HG03108 (cell line): Measurements from ENCODE around the gene TMEM62.

ENCODE experiments used
- ATAC-seq: cut with Tn5 transposase; IDR thresholded peaks from one replicate; pipeline ENCODE4 v1.9.1; 2021; ENCODE audit warnings: moderate library complexity; ENCODE audit not compliant: unreplicated experiment

TMEM62 gene

GRCh38 chr15:43133430-43134156 lies at the start of gene TMEM62:
TSS of gene TMEM62 (plus strand) at chr15:43133586. CDS start at chr15:43133803, 217 bp downstream.
- peak; percentile 93 for ATAC-seq

GRCh38 chr15:43085921-43086320 lies 47.5 kb upstream of the TMEM62 start:
- ATAC-seq = no peak

- no peak for ATAC-seq
Observed at GRCh38 chr15:43086551-43086950, 46.8 kb upstream of the TMEM62 start.

GRCh38 chr15:43091859-43092258 lies 41.5 kb upstream of the TMEM62 start:
- ATAC-seq = no peak

- ATAC-seq = no peak
Observed at GRCh38 chr15:43093026-43093425, 40.4 kb upstream of the TMEM62 start.

GRCh38 chr15:43094416-43095030 lies 38.9 kb upstream of the TMEM62 start:
- ATAC-seq = no peak

GRCh38 chr15:43095243-43095642 lies 38.1 kb upstream of the TMEM62 start:
- ATAC-seq = no peak

GRCh38 chr15:43095708-43096347 lies 37.6 kb upstream of the TMEM62 start:
- no peak for ATAC-seq

GRCh38 chr15:43096411-43096810 lies 37.0 kb upstream of the TMEM62 start:
- no peak for ATAC-seq

- no peak for ATAC-seq
Observed at GRCh38 chr15:43099105-43099845, 34.1 kb upstream of the TMEM62 start.

- ATAC-seq = no peak
Observed at GRCh38 chr15:43100971-43101370, 32.4 kb upstream of the TMEM62 start.

- ATAC-seq = no peak
Observed at GRCh38 chr15:43102187-43102586, 31.2 kb upstream of the TMEM62 start.

- no peak for ATAC-seq
Observed at GRCh38 chr15:43103907-43104306, 29.5 kb upstream of the TMEM62 start.

- ATAC-seq = no peak
Observed at GRCh38 chr15:43104426-43104825, 29.0 kb upstream of the TMEM62 start.

GRCh38 chr15:43105077-43105736 lies 28.2 kb upstream of the TMEM62 start:
- ATAC-seq = peak; percentile 10

- ATAC-seq = peak; percentile 89
Observed at GRCh38 chr15:43105778-43106485, 27.5 kb upstream of the TMEM62 start, which contains the start of gene UBR1. TSS of gene UBR1 (minus strand) at chr15:43106038. CDS start at chr15:43106022, 16 bp downstream.

- ATAC-seq = no peak
Observed at GRCh38 chr15:43106486-43106829, 26.9 kb upstream of the TMEM62 start.

- ATAC-seq = no peak
Observed at GRCh38 chr15:43107751-43108150, 25.6 kb upstream of the TMEM62 start.

- no peak for ATAC-seq
Observed at GRCh38 chr15:43111354-43111753, 22.0 kb upstream of the TMEM62 start.

- no peak for ATAC-seq
Observed at GRCh38 chr15:43118286-43118685, 15.1 kb upstream of the TMEM62 start.
